Tibial artery (tissue), 4 donors: Measurements from ENCODE around the gene GINS1.
A peak's percentile ranks its signal among the peaks of the same experiment; 100 is the strongest.

Experiments
- DNase-seq, 2 donors: peaks; one replicate each; pipeline ENCODE4 v3.0.0-alpha.2; 2019
- H3K27ac ChIP-seq, 2 donors: fragments of 200-600 bp; sonication (generic) in 1 of 2; 1 replicate in 1 of 2; 2 replicates in 1 of 2; pipeline ENCODE4 v1.5.1; 2018 to 2019; ENCODE audit warnings: mild to moderate bottlenecking in 1 of 2
- H3K27me3 ChIP-seq, 2 donors: fragments of 200-600 bp; sonication (generic) in 1 of 2; one replicate each; pipeline versions ENCODE4 v1.5.1 to v1.6.0; 2016 to 2019
- H3K36me3 ChIP-seq, 3 donors: fragments of 200-600 bp; sonication (generic) in 2 of 3; one replicate each; pipeline ENCODE4 v1.5.1; 2016 to 2019; ENCODE audit warnings: mild to moderate bottlenecking in 2 of 3
- H3K4me1 ChIP-seq, 4 donors: fragments of 200-600 bp; sonication (generic) in 2 of 4; 1 replicate in 3 of 4; 2 replicates in 1 of 4; pipeline ENCODE4 v1.5.1; 2016 to 2019
- H3K4me3 ChIP-seq, 2 donors: fragments of 200-600 bp; sonication (generic) in 1 of 2; 1 replicate in 1 of 2; 2 replicates in 1 of 2; pipeline ENCODE4 v1.5.1; 2018 to 2019; ENCODE audit warnings: mild to moderate bottlenecking in 2 of 2
- H3K9me3 ChIP-seq, 3 donors: fragments of 200-600 bp; sonication (generic) in 1 of 3; one replicate each; pipeline ENCODE4 v1.5.1; 2016 to 2019
- CTCF ChIP-seq, 2 experiments: fragments of 200-600 bp in 1 of 2; fragments of 450-650 bp in 1 of 2; IDR thresholded peaks; one replicate each; pipeline ENCODE4 v1.5.1; 2017 to 2019; ENCODE audit warnings: antibody characterized with exemption in 2 of 2, mild to moderate bottlenecking in 1 of 2, moderate library complexity in 1 of 2
- intact Hi-C: fragments of 100-400 bp; cut with DNase I; formaldehyde crosslinking; loops from one replicate; pipeline ENCODE4 v1.15.0; 2023; ENCODE audit warnings: low total_unique reads

GINS1 gene

DNA sequence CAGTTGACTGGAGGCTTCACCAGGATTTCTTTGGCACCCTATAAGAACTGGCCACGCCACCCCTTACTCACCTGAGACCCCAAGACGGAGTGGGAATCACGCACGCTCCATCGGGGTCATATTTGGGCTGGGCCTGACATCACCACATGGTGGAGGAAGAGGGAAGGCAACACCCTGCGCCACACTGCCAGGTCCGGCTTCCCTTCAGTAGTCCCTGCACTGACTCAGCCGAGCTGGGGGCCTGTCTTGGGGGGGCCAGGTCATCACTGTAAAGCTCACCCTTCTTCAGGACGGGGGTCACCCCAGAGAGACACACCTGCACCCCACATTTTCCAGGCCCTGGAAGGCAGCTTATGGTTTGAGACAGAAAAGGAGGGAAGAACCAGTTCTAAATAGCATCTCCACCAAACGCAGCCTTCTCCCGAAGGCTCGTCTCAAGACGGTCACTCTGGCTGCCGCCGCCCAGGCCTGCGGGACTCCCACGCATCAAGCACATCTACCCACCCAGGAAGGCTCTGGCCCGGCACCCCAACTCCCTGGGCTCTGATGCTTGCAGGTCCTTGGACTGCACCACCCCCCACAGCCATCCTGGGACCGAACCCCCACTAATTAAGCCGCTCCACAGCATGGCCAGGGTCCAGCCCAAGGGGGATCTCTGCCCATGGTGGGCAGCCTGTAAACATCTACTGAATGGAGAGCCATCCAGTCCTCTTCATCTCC lies 51.8 kb downstream of the GINS1 start:
- no peak for TF ChIP-seq CTCF (IDR thresholded peaks at IDR 0.05)
- Histone ChIP-seq H3K4me3 (no peak overlapping the region), H3K27ac (no peak overlapping the region), H3K4me1 (no peaks in the 10 kb centered on the region), H3K36me3 (peaks cover 12 to 68% (median 22%) of the 10 kb centered on the region in 3 donors), H3K27me3 (no peaks in the 10 kb centered on the region), H3K9me3 (no peaks in the 10 kb centered on the region)
- DNase-seq, result no peak
- intact Hi-C loops, result no loop called here

- no peak for TF ChIP-seq CTCF (IDR thresholded peaks at IDR 0.05)
- Histone ChIP-seq H3K4me1 (no peaks in the 10 kb centered on the region), H3K4me3 (no peak overlapping the region), H3K27me3 (no peaks in the 10 kb centered on the region), H3K36me3 (peaks cover 7 to 66% (median 14%) of the 10 kb centered on the region in 3 donors), H3K9me3 (no peaks in the 10 kb centered on the region), H3K27ac (no peak overlapping the region)
- DNase-seq, result no peak
- intact Hi-C loops, result no loop called here
Measured at GRCh38 chr20:25459916-25460535, 52.6 kb downstream of the GINS1 start.

- peaks cover under 1 to 66% (median 10%) of the 10 kb centered on the region in 3 donors for H3K36me3 ChIP-seq
- no peak overlapping the region for H3K27ac ChIP-seq
- TF ChIP-seq CTCF (IDR thresholded peaks at IDR 0.05), result no peak
Measured at GRCh38 chr20:25460566-25461280, 53.2 kb downstream of the GINS1 start.

GRCh38 chr20:25461281-25461650 lies 53.8 kb downstream of the GINS1 start:
- Histone ChIP-seq H3K4me3 (no peak overlapping the region), H3K4me1 (no peaks in the 10 kb centered on the region), H3K9me3 (no peaks in the 10 kb centered on the region), H3K27ac (no peak overlapping the region), H3K27me3 (no peaks in the 10 kb centered on the region), H3K36me3 (peaks cover 0 to 66% (median 13%) of the 10 kb centered on the region in 3 donors)
- DNase-seq, result no peak
- intact Hi-C loops, result no loop called here
- TF ChIP-seq CTCF (IDR thresholded peaks at IDR 0.05), result no peak

More at GRCh38 chr20:25460566-25461280, 53.2 kb downstream of the GINS1 start:
- Histone ChIP-seq H3K4me1 (no peaks in the 10 kb centered on the region), H3K4me3 (no peak overlapping the region), H3K9me3 (no peaks in the 10 kb centered on the region), H3K27me3 (no peaks in the 10 kb centered on the region)
- DNase-seq, result no peak
- intact Hi-C loops, result no loop called here

GRCh38 chr20:25461786-25462545 lies 54.5 kb downstream of the GINS1 start:
- no peaks in the 10 kb centered on the region for H3K9me3 ChIP-seq
- H3K4me1 ChIP-seq, result no peaks in the 10 kb centered on the region
- H3K36me3 ChIP-seq, result peaks cover 0 to 66% (median 20%) of the 10 kb centered on the region in 3 donors
- no peaks in the 10 kb centered on the region for H3K27me3 ChIP-seq
- intact Hi-C loops, result no loop called here
- no peak for TF ChIP-seq CTCF (IDR thresholded peaks at IDR 0.05)
- H3K4me3 ChIP-seq, result no peak overlapping the region
- no peak overlapping the region for H3K27ac ChIP-seq
- DNase-seq, result peak in 1 of 2 donors; percentile 40
